GM18861 (cell line): ENCODE results near the gene DUSP28.

Experiments used
- ATAC-seq: cut with Tn5 transposase; IDR thresholded peaks from one replicate; pipeline ENCODE4 v1.9.1; 2021; ENCODE audit not compliant: unreplicated experiment

The DUSP28 gene

DNA sequence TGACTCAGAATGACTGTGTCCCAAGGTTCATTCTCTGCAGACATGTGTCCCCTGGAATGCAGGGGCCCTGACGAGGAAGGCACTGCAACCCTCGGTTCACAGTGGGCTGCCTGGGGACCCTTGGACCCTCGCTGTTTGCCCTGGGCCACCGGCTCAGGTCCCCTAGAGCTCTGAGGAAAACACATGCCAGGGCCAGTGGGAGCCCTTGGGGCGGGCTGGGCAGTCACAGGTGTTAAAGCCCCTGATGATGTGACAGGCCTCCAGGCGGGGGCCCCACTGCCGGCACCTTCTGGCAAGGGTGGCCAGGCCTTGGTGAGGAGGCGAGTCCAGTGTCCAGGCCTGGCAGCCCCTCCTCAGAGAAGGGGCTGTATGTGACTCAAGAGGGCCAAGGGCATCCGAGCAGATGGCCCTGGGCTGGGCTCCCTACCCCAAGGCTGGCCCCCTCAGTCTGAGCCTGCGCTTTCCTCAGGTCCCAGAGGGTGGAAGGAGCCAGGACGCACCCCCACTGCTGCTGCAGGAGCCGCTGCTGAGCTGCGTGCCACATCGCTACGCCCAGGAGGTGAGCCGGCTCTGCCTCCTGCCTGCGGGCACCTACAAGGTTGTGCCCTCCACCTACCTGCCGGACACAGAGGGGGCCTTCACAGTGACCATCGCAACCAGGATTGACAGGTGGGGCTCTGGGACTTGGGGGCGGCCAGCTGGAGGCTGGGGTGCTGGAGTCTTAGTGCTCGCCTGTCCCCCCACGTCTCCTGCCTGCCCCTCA, 37.4 kb downstream of the DUSP28 start:
- no peak for ATAC-seq

DNA sequence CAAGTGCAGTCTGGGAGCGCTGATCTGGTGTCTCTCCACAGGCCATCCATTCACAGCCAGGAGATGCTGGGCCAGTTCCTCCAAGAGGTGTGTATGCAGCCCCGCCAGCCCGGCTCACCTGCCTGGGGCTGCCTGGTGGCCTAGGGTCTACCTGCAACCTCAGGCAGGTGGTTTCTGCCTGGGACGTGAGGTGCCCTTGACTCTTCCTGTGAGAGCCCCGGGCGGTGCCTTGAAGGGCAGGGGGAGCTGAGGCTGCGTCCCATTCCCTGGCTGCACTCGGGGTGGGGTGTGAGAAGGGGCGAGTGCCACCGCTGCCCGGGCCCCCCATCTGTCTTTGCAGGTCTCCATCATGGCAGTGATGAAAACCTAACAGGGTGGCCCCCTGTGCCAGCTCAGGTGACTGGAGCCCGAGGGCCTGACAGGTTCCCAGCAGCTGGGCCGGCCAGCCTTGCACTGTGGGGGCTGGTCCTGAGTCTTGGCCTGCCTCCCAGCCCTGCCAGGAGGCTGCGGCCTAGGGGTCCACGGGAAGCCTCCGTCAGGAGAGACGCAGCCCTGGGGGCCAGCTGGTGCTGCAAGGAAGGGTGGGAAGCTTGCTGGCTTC, 38.3 kb downstream of the DUSP28 start:
- ATAC-seq = no peak

DNA sequence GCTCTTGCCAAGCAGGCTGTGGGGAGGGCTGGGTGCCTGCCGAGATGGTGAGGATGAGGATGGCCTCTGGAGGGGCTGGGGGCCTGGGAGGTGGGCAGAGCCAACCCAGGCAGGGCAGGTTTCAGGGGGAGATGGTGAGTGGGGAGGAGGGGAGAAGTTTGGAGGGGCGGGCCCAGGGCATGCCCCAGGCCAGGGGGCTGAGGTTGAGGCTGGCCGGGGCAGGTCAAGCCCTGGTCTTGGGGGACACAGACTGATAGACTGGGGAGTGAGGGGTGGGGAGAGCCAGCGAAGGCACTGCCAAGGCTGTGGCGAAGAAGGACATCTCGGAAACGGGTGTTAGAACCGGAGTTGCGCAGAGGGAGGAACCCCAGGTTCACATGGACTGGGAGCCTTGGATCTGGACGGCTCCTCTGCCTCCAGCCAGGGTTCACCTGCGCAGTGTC, 39.0 kb downstream of the DUSP28 start:
- no peak for ATAC-seq

DNA sequence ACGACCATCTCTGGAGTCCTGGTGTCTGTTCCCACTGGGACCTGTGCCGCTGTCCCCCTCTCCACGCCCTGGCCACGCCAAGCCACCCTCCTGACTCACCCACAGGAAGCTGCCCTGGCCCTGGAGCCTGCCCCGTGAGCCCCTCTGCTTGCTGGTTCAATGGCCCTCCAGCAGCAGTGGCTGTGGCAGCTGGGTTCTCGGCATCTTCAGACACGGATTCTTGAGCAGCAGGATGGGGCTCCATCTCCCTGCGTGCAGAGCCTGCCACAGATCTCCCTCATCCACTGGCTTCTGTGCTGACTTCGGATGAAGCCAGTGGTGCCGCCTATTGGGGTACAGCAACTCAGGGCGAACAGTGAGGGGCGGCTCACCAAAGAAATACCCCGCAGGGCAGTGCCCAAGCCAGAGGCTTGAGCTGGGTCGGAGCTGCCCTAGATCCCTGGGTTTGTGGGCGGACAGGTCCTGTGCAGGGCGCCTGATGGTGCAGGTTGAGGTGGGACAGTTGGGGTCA, 40.3 kb downstream of the DUSP28 start:
- ATAC-seq = no peak

DNA sequence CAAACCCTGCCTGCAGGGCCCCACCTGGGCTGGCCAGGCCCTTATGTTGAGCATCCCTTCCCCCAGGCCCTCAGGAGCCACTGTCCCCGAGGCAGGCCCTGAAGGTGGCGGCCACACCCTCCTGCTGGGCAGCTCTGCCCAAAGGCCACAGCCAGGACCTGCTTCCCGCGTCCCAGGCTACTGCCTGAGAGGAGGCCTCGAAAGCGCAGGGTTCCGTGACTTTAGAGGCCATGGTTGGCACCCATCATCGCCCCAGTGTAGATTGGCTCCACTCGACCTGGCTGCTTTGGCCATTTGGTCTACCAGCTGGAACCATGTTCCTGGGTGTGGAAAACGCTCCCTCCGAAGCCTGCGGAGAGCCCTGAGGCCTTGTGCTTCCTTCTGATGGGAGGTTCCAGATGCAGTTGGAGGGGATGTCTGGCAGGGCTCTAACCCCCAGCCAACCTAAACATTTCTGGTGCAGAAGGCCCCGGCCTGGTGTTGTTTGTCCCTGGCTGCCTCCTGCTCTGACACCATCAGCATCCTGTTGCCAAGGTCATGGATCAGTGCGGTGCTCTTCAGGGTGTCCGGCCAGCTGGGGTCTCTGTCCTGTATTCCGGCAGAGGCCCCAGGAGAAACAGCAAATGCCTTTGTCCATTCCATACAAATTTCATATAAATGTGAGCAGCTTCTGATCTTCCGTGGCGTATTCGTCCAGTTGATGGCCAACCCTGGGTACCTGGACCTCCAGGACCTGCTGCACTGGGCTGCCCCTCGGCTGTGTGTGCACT, 41.1 kb downstream of the DUSP28 start:
- ATAC-seq = no peak

DNA sequence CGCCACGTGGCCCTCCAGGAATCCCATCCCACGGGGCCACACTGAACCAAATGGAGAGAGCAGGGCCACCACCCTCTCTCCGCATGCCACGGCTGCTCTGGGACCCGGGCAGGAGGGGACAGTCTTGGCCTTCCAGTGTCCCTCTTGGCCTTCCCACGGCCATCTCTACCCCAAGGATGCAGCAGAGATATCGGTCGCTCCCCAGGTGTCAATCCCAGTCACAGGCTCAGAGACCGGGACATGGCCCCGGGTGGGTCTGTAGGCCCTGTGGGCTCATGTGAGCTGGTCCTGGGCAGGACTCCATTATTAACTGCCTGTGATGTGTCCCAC, 41.6 kb downstream of the DUSP28 start:
- no peak for ATAC-seq

DNA sequence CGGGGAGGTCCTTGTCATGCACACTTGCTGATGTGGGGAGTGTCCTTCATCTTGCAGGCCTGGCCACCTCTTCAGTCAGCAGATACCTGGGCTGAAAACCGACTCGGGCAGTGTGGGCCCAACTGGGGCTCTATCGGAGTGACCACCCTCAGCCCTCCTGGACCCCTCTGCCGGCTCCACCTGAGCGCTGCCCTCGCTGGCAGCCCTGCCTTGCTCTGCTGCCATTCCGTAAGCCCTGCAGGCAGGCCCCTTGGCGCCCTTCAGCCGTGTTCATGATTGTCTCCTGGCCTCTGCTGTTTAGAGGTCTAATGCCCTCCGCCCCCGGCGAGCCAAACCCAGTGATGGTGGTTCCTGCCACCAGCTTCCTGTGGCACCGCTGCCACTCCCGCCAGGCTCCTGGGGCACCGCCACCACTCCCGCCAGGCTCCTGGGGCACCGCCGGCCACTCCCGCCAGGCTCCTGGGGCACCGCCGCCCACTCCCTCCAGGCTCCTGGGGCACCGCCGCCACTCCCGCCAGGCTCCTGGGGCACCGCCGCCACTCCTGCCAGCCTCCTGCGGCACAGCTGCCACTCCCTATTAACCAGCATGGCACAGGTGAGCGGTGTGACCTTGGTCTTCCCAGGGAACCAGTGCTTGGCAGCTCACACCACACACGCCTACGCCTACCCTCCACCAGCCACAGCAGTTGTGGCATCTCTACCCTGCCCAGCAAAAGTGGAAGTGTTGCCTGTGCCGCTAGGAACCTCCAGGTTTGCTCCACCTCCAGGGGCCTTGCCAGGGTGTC, 42.3 kb downstream of the DUSP28 start:
- ATAC-seq = no peak

DNA sequence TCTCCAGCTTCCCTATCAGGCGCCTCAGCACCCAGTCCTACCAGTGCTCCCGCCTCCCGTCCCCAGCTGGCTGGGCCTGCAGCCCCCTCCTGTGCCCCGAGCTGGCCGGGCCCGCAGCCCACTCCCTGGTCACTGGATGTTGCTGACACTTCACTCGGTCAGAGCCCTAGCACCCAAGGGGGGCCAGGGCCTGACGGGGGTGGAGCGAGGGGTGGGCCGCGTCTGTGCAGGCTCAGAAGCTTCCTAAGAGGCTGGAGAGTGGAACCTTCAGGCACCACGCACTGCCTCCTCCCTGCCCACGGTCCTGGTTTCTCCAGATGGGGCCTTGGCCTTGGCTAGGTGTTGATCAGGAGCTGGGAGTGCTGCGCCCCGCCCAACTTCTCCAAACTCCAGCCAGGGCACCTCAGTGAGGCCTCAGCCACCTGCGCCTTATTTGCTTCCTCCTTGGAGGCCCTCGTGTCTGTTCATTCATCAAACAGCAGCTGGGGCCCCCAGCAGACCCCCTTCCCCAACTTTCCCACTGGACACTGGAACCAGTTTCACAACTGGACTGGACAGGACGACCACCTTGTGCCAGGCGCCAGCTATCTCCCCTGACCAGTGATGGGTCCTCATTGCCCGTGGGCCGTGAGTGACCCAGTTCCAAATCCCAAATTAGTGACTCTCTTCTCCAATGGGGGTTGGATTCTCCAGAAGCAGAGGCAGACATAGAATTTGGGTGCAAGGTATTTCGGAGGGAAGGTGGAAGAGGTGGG, 43.1 kb downstream of the DUSP28 start:
- no peak for ATAC-seq

DNA sequence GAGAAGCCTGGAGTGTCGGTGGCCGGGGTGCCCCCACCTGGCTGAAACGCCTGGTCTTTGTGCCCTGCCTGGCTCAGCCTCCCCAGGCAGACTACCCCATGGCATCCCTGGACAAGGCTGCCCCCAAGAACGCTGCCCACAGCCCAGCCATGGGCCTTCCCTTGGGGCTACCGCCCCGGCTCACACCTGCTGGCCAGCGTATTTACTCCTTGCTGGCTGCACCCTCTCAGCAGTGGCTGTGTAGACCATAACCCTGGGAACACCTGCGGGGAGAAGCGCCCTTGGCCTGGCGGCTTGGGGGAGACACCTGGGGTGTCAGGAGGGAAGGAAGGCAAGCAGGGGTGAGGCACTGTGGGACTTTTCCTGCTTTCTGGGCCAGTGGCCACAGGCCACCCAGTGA, 43.7 kb downstream of the DUSP28 start:
- no peak for ATAC-seq

DNA sequence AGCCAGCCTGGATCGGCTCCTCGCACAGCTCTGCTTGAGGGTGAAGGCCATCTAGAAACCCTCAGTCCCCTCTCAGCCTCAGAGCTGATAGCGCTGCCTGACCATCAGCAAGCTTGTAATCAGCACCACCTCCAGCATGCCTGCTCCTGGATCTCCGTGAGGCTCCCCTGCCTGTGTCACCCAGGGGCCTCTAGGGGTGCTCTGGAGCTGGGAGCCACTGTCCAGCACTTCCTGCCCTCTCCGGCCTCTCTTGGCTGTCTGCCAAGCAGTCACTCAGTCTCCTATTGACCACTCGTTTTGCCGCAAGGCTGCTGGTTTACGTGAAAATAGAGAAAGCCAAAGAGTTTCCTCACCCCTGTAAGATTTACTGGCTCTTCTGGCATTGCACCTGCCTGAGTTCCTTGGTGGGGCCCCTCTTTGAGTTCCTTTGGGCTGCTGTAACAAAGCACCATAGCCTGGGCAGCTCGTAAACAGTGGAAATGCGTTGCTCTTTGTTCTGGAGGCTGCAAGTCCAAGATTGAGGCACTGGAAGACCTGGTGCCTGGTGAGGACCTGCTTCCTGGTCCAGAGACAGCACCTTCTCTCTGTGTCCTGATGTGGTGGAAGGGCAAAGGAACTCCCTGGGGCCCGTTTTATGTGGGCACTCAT, 44.3 kb downstream of the DUSP28 start:
- no peak for ATAC-seq

DNA sequence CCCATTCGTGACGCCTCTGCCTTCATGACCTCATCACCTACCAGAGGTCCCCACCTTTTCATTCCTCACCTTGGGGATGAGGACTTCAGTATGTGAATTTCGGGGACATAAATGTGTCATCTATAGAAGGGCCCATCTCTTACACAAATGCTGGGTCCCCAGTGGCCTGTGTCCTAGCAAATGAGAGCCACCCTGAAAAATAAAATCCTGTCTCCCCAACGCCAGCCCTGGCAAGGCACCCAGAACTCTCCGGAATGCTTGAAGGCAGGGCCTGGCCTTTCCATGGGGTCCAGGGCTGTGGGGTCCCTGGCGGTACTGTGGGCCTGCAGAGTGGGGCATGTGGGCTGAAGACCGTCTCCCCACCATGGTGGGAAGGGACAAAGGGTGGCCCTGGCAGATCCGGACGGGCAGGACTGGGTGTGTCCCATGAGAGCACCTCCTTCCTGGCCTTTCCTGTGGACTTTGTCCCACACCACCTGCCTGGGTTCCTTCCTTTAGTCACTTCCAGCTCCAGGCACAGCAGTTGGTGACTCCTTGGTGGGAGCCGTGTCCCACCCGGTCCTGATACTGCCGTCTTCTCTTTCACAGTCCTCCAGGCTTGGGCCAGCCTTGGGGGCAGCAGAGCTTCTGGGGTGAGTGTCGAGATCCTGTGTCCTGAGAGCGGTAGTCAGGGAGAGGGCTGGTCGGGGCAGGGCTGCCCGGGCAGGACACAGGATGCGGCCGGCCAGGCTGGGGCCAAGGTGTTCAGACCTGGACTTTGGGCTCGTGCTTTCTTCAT, 45.0 kb downstream of the DUSP28 start:
- no peak for ATAC-seq

DNA sequence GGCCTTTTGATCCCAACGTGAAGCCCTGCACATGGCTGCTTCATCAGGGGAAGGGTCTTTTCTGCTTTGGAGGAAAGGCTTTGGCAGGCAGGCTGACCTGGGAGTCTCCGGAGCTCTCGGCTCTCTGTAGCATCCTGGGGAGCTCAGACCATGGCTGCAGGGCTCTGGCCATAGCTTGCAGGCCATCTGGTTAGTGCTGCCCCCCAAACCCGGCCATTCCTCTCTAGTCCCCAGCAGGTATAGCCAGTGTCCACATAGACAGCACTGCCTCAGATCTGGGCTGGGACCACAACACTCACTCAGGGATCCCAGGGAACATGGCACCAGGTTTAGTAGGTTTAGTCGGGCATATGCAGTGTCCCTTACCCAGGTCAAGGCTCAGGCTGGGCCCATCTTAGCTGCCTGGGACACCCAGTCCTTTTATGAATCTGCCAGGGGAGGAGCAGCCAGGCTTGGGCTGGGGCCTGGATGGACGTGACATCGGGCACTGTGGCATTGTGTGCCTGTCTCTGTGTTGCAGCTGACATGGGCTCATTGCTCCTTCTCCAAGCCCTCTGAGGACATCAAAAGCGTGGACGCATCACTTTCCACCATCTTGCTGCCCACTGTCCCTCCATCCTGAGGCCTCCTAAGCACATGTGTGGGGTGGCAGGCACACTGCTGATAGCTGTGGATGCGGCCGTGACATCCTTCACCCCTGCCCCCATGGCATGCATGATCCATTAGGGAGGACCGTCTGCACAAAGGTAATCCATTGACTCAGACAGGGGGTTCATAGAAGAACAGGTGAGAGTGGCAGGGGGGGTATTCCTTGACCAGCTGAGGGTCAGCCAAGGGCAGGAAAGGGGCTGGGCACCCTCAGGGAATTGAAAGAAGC, 45.9 kb downstream of the DUSP28 start:
- ATAC-seq = no peak

DNA sequence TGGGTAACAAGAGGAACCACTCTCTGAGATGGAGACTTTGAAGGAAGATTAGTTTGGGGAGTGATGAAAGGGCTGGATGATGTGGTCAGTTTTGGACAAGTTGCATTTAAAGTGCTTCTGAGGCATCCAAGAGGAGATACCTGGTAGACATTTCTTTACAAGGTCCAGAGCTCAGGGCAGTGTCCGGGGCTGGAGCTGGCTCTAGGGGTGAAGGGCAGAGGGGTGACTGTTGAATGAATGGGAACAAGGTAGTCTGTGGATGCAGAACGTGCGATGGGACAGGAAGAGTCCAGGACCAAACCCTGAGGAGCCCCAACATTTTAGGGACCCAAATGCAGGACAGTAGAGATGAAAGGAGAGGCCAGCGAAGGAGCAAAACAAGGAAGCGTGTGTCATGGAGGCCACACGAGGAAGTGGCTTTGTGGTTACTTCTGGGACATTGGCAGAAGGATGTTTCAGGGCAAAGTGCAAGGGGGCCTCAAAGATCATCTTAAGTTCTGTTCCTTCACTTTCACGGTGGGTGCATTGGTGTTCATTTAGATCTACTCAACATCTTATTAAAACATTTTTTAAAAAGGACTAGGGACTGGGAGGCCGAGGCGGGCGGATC, 51.5 kb downstream of the DUSP28 start:
- ATAC-seq = no peak
